ENCODE results near the gene PYGL. TPM values are rescaled to one million over a fixed set of nuclear protein-coding genes. Genes with fewer than 3 reads are reported as not detected.
A peak's percentile ranks its signal among the peaks of the same experiment; 100 is the strongest.

Gene PYGL
- total RNA-seq: 32.9 TPM

DNA sequence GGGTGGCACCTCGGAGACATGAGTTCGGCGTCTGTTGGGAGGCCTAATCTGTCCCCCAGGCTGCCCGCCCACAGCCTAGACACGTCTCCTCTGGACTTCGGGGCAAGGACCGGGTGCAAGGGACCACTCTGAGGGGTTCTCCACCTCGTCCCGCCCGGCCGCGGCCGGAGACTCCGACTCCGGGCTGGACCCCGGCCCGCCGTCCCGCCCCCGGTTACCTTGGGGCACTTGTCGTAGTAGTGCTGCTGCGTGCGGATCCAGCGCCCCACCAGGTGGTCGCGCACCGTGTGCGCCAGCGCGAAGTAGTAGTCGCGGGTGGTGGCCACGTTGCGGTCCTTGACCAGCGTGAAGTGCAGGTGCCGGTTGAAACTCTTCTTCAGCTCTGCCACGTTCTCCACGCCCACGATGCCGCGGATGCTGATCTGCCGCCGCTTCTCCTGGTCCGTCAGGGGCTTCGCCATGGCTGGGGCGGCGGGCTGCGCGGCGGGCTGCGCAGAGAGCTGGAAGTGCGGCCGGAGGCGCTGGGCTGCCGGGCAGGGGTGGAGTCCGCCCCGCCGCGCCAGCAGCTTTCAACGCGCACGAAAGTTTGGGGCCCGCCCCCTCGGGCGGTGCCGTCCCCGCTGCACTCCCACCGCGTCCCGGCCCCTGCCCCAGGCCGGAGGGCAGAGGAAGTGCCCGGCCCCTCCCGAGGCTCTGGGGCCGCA is at the start of gene PYGL:
PYGL (minus strand) TSS at position 541 of the 704 bp plus-strand sequence; CDS start at position 461, 80 bp downstream.
- no peaks in the 10 kb centered on the region for H3K9me3 ChIP-seq (ENCODE audit: control insufficient read depth in 3 of 3, low read length in 3 of 3)
- H3K9ac ChIP-seq (ENCODE audit: low read depth in 1 of 3, low read length in 3 of 3): peak within 1 kb of the TSS; percentile 70 to 78 (median 77)
- peaks cover 8 to 15% (median 8%) of the 10 kb centered on the region in 3 donors for H3K4me1 ChIP-seq (ENCODE audit: control insufficient read depth in 3 of 3, insufficient read depth in 3 of 3, low read length in 3 of 3)
- H3K4me3 ChIP-seq (ENCODE audit: low read length in 3 of 3): peak within 1 kb of the TSS; percentile 81 to 87 (median 86)
- H3K27ac ChIP-seq (ENCODE audit: low read depth, low read length): peak within 1 kb of the TSS; percentile 57
- H3K27me3 ChIP-seq (ENCODE audit: control insufficient read depth in 3 of 3, insufficient read depth in 3 of 3, low read length in 3 of 3): no peaks in the 10 kb centered on the region
- H3K36me3 ChIP-seq (ENCODE audit: control insufficient read depth in 3 of 3, insufficient read depth in 3 of 3, low read length in 3 of 3): no peaks in the 10 kb centered on the region

DNA sequence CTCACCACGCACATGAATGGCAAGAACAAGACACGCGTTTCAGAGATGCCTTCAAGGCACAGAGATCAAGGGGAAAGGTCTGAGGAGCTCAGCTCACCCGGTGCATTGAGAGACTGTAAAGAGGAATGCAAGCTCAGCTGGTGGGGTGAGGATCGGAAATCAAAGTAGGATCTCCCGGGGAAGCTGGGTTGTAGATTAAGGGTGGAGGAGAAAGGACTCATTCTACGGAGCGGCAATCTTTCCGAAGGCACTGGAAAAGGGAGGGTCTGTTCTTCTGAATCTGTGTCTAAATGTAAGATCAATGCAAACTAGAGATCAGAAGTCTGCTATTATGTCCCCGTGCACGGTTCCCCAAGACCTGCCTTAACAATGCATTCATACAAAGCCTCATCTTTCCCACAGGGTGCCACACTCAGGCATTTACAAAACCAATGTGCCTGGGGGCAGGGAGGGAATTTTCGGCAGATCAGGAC is 41.6 kb upstream of the PYGL start:
- H3K27ac ChIP-seq (ENCODE audit: low read depth, low read length): no peak overlapping the region
- H3K4me3 ChIP-seq (ENCODE audit: low read length in 3 of 3): no peak overlapping the region

DNA sequence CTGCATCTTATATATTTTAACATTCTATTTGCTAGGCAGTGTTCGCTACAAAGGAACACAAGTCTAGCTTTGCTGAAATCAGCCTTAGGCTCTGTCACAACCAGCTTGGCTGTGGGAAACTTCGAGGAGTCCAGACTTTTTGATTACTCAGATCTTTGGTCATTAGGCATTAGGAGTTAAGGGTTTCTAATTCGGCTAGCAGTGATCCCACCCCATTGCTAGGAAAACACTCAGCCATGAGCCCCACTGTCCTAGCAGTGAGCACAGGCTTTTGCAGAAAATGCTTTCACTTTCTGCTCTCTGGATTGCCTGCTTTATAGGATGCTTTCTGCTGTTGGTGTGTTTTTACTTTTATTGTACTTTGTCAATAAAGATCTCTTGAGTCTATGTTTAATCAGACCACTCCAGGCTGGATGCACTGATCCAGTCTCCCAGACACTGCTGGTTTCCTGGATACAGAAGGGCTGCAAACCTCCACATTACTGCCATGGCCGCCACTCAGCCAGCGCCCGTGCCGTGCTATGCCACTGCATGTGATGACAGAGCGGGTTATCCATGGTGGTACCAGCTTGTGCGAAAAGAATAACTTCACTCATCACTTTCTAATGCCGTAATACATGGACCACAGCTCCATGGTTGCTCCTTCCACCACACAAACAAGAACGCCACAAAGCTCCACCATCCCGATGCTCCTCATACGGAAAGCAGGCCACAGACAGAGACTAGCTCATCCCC is 41.0 kb upstream of the PYGL start:
- Histone ChIP-seq H3K4me3 (ENCODE audit: low read length in 3 of 3) (no peak overlapping the region), H3K4me1 (ENCODE audit: control insufficient read depth in 3 of 3, insufficient read depth in 3 of 3, low read length in 3 of 3) (peaks cover 0 to 6% (median 0%) of the 10 kb centered on the region in 3 donors), H3K9ac (ENCODE audit: low read depth in 1 of 3, low read length in 3 of 3) (no peak overlapping the region), H3K27ac (ENCODE audit: low read depth, low read length) (no peak overlapping the region), H3K36me3 (ENCODE audit: control insufficient read depth in 3 of 3, insufficient read depth in 3 of 3, low read length in 3 of 3) (no peaks in the 10 kb centered on the region), H3K9me3 (ENCODE audit: control insufficient read depth in 3 of 3, low read length in 3 of 3) (no peaks in the 10 kb centered on the region), H3K27me3 (ENCODE audit: control insufficient read depth in 3 of 3, insufficient read depth in 3 of 3, low read length in 3 of 3) (no peaks in the 10 kb centered on the region)

More for the DNA sequence above, 41.6 kb upstream of the PYGL start:
- Histone ChIP-seq H3K27me3 (ENCODE audit: control insufficient read depth in 3 of 3, insufficient read depth in 3 of 3, low read length in 3 of 3) (no peaks in the 10 kb centered on the region), H3K9ac (ENCODE audit: low read depth in 1 of 3, low read length in 3 of 3) (no peak overlapping the region), H3K9me3 (ENCODE audit: control insufficient read depth in 3 of 3, low read length in 3 of 3) (no peaks in the 10 kb centered on the region), H3K4me1 (ENCODE audit: control insufficient read depth in 3 of 3, insufficient read depth in 3 of 3, low read length in 3 of 3) (peaks cover 0 to 6% (median 0%) of the 10 kb centered on the region in 3 donors), H3K36me3 (ENCODE audit: control insufficient read depth in 3 of 3, insufficient read depth in 3 of 3, low read length in 3 of 3) (no peaks in the 10 kb centered on the region)

DNA sequence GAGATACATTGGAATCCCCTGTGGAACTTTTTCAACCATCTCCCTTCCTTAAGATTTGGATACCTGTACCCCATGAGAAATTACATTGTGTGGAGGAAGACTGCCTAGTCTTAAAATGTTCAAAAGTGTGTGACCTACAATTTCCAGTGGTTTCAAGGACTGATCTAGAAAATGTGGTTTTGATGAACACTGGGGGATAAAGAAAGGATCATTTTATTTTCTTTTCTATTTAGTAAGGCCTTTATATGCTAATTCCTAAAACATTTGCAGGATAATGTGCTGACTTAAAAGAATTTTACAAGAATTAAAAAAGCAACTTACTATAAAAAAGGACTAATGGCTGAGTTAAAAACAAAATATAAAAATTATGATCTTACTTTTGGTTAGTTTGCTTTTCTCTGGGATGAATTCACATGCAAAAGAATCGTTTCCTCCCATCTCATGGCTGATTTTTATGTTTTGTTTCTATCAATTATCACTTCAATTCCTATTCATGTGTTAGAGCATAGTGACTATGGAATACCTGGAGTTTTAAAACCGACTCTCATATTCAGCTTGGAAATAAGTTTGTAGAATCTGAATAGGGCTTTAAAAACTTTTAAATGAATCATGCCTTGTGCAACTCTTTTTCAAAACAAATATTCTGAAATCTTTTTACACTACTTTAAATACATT is 39.9 kb upstream of the PYGL start:
- Histone ChIP-seq H3K36me3 (ENCODE audit: control insufficient read depth in 3 of 3, insufficient read depth in 3 of 3, low read length in 3 of 3) (no peaks in the 10 kb centered on the region), H3K4me3 (ENCODE audit: low read length in 3 of 3) (no peak overlapping the region), H3K27ac (ENCODE audit: low read depth, low read length) (no peak overlapping the region), H3K27me3 (ENCODE audit: control insufficient read depth in 3 of 3, insufficient read depth in 3 of 3, low read length in 3 of 3) (no peaks in the 10 kb centered on the region), H3K9me3 (ENCODE audit: control insufficient read depth in 3 of 3, low read length in 3 of 3) (no peaks in the 10 kb centered on the region), H3K4me1 (ENCODE audit: control insufficient read depth in 3 of 3, insufficient read depth in 3 of 3, low read length in 3 of 3) (peaks cover 1 to 9% (median 2%) of the 10 kb centered on the region in 3 donors), H3K9ac (ENCODE audit: low read depth in 1 of 3, low read length in 3 of 3) (no peak overlapping the region)

DNA sequence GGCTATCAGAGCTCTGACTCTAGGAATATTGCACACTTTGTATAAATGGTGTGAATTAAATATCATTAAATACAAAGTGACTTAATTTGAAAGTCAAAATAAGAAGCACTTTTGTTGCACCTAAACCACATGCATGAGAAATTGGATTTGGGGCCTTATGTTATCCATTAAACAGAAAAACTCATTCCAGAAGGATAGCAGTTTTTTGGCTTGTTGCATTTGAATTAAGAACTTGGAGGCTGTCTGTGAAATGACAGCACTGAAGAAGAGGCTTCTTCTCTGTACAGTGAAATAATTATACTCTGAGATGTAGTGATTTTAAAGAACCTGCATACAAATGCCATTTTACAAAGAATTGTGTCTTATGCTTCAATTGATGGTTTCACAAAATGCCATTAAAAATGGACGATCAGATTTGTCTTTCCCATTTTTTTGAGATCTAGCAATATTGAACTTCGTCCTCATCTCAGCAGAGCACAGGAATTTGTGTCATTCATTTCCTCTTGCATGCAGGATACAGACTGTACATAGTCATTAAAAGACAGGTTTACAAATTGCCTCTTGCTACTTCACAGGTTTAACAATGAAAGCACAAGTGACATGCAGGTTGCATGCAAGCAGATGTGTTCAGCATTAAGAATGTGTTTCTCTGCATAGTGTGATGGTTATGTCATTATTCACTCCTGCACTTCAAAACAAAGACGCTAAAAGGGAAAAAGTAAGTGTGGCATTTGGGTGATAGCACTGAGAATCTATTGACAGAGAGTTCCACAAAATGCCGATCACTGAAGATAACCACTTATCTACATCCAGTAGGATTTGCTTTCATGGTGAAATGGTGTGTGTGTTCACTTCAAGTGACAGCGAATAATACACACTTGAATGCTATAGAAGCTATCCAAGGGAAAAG is 35.9 kb upstream of the PYGL start:
- H3K9ac ChIP-seq (ENCODE audit: low read depth in 1 of 3, low read length in 3 of 3): no peak overlapping the region
- H3K9me3 ChIP-seq (ENCODE audit: control insufficient read depth in 3 of 3, low read length in 3 of 3): no peaks in the 10 kb centered on the region
- H3K4me3 ChIP-seq (ENCODE audit: low read length in 3 of 3): no peak overlapping the region
- H3K27ac ChIP-seq (ENCODE audit: low read depth, low read length): no peak overlapping the region
- H3K27me3 ChIP-seq (ENCODE audit: control insufficient read depth in 3 of 3, insufficient read depth in 3 of 3, low read length in 3 of 3): no peaks in the 10 kb centered on the region
- H3K36me3 ChIP-seq (ENCODE audit: control insufficient read depth in 3 of 3, insufficient read depth in 3 of 3, low read length in 3 of 3): no peaks in the 10 kb centered on the region
- peaks cover 9 to 23% (median 12%) of the 10 kb centered on the region in 3 donors for H3K4me1 ChIP-seq (ENCODE audit: control insufficient read depth in 3 of 3, insufficient read depth in 3 of 3, low read length in 3 of 3)

DNA sequence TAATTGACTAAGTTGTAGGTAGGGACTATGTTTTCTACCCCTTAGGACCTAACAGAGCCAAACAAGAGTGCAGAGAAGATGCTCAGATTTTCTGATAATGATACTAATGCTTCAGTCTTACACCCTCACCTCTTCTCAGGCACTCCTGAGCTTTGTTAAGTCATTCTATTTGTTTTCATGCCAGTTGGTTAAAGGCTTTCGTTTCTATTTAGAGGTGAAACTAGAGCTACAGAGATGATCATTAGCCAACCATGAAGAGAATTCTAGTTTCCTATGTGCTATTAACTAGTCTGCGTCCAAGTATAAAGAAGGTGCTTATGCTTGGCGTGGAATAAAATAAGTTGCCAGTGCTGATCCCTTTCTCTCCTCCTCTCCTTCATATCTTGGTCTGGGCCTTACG is 34.6 kb upstream of the PYGL start:
- peak overlapping the region; percentile 69 for H3K27ac ChIP-seq (ENCODE audit: low read depth, low read length)
- peak overlapping the region; percentile 1 to 45 (median 6) for H3K4me3 ChIP-seq (ENCODE audit: low read length in 3 of 3)
- peaks cover 12 to 28% (median 14%) of the 10 kb centered on the region in 3 donors for H3K4me1 ChIP-seq (ENCODE audit: control insufficient read depth in 3 of 3, insufficient read depth in 3 of 3, low read length in 3 of 3)
- no peaks in the 10 kb centered on the region for H3K9me3 ChIP-seq (ENCODE audit: control insufficient read depth in 3 of 3, low read length in 3 of 3)
- H3K36me3 ChIP-seq (ENCODE audit: control insufficient read depth in 3 of 3, insufficient read depth in 3 of 3, low read length in 3 of 3): no peaks in the 10 kb centered on the region
- peak overlapping the region in 2 of 3 donors; percentile 27 to 40 for H3K9ac ChIP-seq (ENCODE audit: low read depth in 1 of 3, low read length in 3 of 3)
- no peaks in the 10 kb centered on the region for H3K27me3 ChIP-seq (ENCODE audit: control insufficient read depth in 3 of 3, insufficient read depth in 3 of 3, low read length in 3 of 3)

DNA sequence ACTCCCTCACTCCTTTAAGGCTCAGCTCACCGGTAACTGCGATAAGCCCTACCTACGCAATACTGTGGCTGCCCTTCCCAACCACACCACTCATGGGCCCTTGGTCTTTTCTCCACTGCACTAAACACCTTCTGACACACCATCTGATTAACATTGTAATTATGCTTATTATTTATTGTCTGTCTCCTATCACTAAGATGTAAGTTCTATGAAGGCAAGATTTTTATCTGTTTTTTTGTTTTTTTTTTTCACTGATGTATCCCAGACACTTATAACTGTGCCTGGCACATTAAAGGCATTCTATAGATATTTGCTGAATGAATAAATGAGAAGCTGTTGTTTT is 34.2 kb upstream of the PYGL start:
- no peak overlapping the region for H3K9ac ChIP-seq (ENCODE audit: low read depth in 1 of 3, low read length in 3 of 3)
- H3K4me3 ChIP-seq (ENCODE audit: low read length in 3 of 3): peak overlapping the region in 2 of 3 donors; percentile 1 to 17
- no peaks in the 10 kb centered on the region for H3K36me3 ChIP-seq (ENCODE audit: control insufficient read depth in 3 of 3, insufficient read depth in 3 of 3, low read length in 3 of 3)
- H3K4me1 ChIP-seq (ENCODE audit: control insufficient read depth in 3 of 3, insufficient read depth in 3 of 3, low read length in 3 of 3): peaks cover 16 to 31% (median 18%) of the 10 kb centered on the region in 3 donors
- no peaks in the 10 kb centered on the region for H3K9me3 ChIP-seq (ENCODE audit: control insufficient read depth in 3 of 3, low read length in 3 of 3)
- no peaks in the 10 kb centered on the region for H3K27me3 ChIP-seq (ENCODE audit: control insufficient read depth in 3 of 3, insufficient read depth in 3 of 3, low read length in 3 of 3)
- H3K27ac ChIP-seq (ENCODE audit: low read depth, low read length): peak overlapping the region; percentile 69

DNA sequence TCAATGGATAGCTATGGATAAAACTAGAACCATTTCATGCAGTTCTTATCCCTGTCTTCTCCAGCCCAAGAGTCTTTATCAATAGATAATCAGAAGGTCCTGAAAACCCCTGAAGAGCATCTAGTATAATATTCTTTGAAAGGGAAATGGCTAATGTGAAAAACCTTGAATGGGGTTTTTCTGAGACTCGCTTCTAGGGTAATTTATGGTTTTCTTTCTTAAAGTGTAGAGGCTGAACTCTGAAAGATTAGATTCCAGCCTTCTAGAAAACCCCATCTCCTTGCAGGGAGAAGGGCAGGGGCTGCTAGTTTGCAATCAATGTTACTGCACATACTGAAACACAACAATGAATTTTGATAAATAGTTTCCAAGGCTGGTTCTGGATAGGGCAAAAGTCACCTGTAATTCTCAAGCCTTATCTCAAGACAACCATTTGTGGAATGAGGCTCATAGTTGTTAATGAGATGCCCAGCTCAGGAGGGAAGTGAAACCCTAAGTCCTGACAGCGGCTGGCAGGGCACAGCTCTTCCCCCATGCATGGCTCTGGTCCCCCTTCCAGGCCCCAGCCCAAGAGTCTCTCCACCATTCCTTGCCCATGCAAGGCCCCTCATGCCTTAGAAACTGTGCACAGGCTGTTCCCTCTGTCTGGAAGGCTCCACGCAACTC is 33.7 kb upstream of the PYGL start:
- no peaks in the 10 kb centered on the region for H3K9me3 ChIP-seq (ENCODE audit: control insufficient read depth in 3 of 3, low read length in 3 of 3)
- H3K27ac ChIP-seq (ENCODE audit: low read depth, low read length): peak overlapping the region; percentile 69

DNA sequence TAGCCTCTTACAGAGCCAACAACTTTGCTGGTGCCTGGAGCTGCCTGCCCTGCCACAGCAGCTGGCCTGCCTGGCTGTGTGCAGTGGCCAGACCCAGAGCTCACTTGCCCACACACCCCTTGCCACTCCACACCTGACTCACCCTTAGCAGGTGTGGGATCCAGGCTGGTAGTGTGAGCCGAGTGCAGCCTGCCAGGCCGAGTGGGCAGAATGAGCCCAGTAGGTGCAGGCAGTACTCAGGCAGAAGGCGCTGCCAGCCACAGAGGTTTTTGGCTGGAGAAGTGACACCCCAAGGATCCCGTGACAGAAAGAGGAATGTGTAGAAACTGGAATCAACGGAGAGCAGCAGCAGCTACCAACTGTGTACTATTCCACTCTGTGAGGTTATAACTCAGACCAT is 29.8 kb upstream of the PYGL start:
- H3K36me3 ChIP-seq (ENCODE audit: control insufficient read depth in 3 of 3, insufficient read depth in 3 of 3, low read length in 3 of 3): no peaks in the 10 kb centered on the region
- H3K4me3 ChIP-seq (ENCODE audit: low read length in 3 of 3): peak overlapping the region in 1 of 3 donors; percentile 14
- peaks cover 22 to 31% (median 24%) of the 10 kb centered on the region in 3 donors for H3K4me1 ChIP-seq (ENCODE audit: control insufficient read depth in 3 of 3, insufficient read depth in 3 of 3, low read length in 3 of 3)
- H3K27me3 ChIP-seq (ENCODE audit: control insufficient read depth in 3 of 3, insufficient read depth in 3 of 3, low read length in 3 of 3): no peaks in the 10 kb centered on the region
- H3K9ac ChIP-seq (ENCODE audit: low read depth in 1 of 3, low read length in 3 of 3): peak overlapping the region in 1 of 3 donors; percentile 47
- peak overlapping the region; percentile 47 for H3K27ac ChIP-seq (ENCODE audit: low read depth, low read length)
- no peaks in the 10 kb centered on the region for H3K9me3 ChIP-seq (ENCODE audit: control insufficient read depth in 3 of 3, low read length in 3 of 3)

More for the DNA sequence above, 33.7 kb upstream of the PYGL start:
- Histone ChIP-seq H3K36me3 (ENCODE audit: control insufficient read depth in 3 of 3, insufficient read depth in 3 of 3, low read length in 3 of 3) (no peaks in the 10 kb centered on the region), H3K27me3 (ENCODE audit: control insufficient read depth in 3 of 3, insufficient read depth in 3 of 3, low read length in 3 of 3) (no peaks in the 10 kb centered on the region), H3K4me3 (ENCODE audit: low read length in 3 of 3) (peak overlapping the region in 1 of 3 donors; percentile 17), H3K9ac (ENCODE audit: low read depth in 1 of 3, low read length in 3 of 3) (no peak overlapping the region), H3K4me1 (ENCODE audit: control insufficient read depth in 3 of 3, insufficient read depth in 3 of 3, low read length in 3 of 3) (peaks cover 21 to 36% (median 23%) of the 10 kb centered on the region in 3 donors)

All from skeletal muscle tissue (tissue), 4 donors.